Stimulated activated naive CD8-positive, alpha-beta T cell treated with anti-CD3 and anti-CD28 coated beads, Interleukin-15, Interleukin-2, amounts not matched to agents 100 ng/mL and 50 ng/mL, for 24 hours (primary cell): ENCODE measurements around the gene ATP5ME.

Experiments
- H3K27ac Mint-ChIP-seq: one replicate; pipeline ENCODE4 v1.8.0; 2021; ENCODE audit warnings: mild to moderate bottlenecking, mixed read lengths
- H3K27me3 Mint-ChIP-seq: one replicate; pipeline ENCODE4 v1.8.0; 2021; ENCODE audit warnings: mixed read lengths
- H3K36me3 Mint-ChIP-seq: one replicate; pipeline ENCODE4 v1.8.0; 2021; ENCODE audit warnings: low read depth, mixed read lengths
- H3K4me1 Mint-ChIP-seq: one replicate; pipeline ENCODE4 v1.8.0; 2021; ENCODE audit warnings: low read depth, mixed read lengths
- H3K4me3 Mint-ChIP-seq: one replicate; pipeline ENCODE4 v1.8.0; 2021; ENCODE audit warnings: mild to moderate bottlenecking, mixed read lengths
- H3K9me3 Mint-ChIP-seq: one replicate; pipeline ENCODE4 v1.8.0; 2021; ENCODE audit warnings: mixed read lengths

Gene ATP5ME

GRCh38 chr4:692771-693554, 18.9 kb upstream of the ATP5ME start:
- H3K4me1 Mint-ChIP-seq, result no peaks in the 10 kb centered on the region

GRCh38 chr4:689723-690122, 15.6 kb upstream of the ATP5ME start:
- no peaks in the 10 kb centered on the region for H3K27me3 Mint-ChIP-seq
- H3K4me1 Mint-ChIP-seq, result no peaks in the 10 kb centered on the region
- H3K36me3 Mint-ChIP-seq, result no peaks in the 10 kb centered on the region
- H3K27ac Mint-ChIP-seq, result no peak overlapping the region
- H3K9me3 Mint-ChIP-seq, result no peaks in the 10 kb centered on the region
- H3K4me3 Mint-ChIP-seq, result no peak overlapping the region

More at GRCh38 chr4:692771-693554, 18.9 kb upstream of the ATP5ME start:
- peaks cover 3% of the 10 kb centered on the region for H3K27me3 Mint-ChIP-seq
- no peak overlapping the region for H3K4me3 Mint-ChIP-seq
- H3K9me3 Mint-ChIP-seq, result no peaks in the 10 kb centered on the region
- no peak overlapping the region for H3K27ac Mint-ChIP-seq
- no peaks in the 10 kb centered on the region for H3K36me3 Mint-ChIP-seq

GRCh38 chr4:688854-689681, 15.0 kb upstream of the ATP5ME start, which contains the start of gene SLC49A3:
Gene SLC49A3 (minus strand): TSS chr4:689151. CDS start chr4:689127, 24 bp downstream.
- H3K4me1 Mint-ChIP-seq, result no peaks in the 10 kb centered on the region
- H3K27ac Mint-ChIP-seq, result no peak within 1 kb of the TSS
- H3K4me3 Mint-ChIP-seq, result peak within 1 kb of the TSS; percentile 37
- no peaks in the 10 kb centered on the region for H3K9me3 Mint-ChIP-seq
- no peaks in the 10 kb centered on the region for H3K36me3 Mint-ChIP-seq
- no peaks in the 10 kb centered on the region for H3K27me3 Mint-ChIP-seq

DNA sequence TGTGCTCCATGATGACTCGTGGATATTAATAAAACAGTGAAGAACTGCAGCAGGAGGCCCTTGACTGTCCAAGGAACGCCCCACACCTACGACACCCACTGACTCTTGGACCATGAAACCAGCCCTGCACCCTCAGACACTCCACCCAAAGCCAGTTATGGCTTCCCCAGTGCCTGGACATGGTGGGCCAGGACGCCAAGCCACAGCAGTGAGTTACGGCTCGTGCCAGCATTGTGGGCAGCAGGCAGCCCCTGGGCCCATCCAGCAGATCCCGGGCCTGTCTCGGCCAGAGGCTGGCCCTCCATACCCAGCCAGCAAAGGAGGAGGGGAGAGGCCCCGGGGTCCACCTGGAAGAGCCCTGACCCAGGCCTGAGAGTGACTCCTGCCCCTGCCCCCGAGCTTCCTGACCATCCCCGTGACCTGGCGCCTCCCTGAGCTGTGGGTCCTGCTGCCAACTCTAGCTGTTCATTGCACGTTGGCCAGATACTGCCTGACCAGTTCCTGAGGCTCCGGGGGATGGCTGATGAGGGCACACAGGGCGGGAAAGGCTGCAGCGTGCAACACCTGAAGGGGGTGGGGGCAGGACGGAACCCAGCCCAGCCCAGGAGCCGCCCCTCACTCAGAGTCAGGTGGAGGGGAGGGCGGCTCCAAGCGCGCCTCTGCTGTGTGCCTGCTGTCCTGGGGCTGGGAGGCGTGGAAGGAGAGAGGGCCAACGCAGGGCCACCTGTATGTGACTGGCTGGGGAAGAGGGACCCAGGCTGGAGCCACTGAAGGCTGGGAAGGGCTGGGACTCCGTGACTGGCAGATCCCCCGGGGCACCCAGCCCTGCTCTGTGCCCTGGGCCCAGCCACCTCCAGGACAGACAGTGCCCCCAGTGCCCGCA, 14.1 kb upstream of the ATP5ME start:
- Mint-ChIP-seq H3K27me3 (no peaks in the 10 kb centered on the region), H3K36me3 (no peaks in the 10 kb centered on the region), H3K4me1 (no peaks in the 10 kb centered on the region), H3K27ac (no peak overlapping the region), H3K9me3 (no peaks in the 10 kb centered on the region), H3K4me3 (peak overlapping the region; percentile 37)

GRCh38 chr4:687048-687970, 13.2 kb upstream of the ATP5ME start:
- no peaks in the 10 kb centered on the region for H3K9me3 Mint-ChIP-seq
- H3K27ac Mint-ChIP-seq, result no peak overlapping the region
- H3K4me3 Mint-ChIP-seq, result no peak overlapping the region
- no peaks in the 10 kb centered on the region for H3K27me3 Mint-ChIP-seq
- no peaks in the 10 kb centered on the region for H3K36me3 Mint-ChIP-seq
- peaks cover 4% of the 10 kb centered on the region for H3K4me1 Mint-ChIP-seq

DNA sequence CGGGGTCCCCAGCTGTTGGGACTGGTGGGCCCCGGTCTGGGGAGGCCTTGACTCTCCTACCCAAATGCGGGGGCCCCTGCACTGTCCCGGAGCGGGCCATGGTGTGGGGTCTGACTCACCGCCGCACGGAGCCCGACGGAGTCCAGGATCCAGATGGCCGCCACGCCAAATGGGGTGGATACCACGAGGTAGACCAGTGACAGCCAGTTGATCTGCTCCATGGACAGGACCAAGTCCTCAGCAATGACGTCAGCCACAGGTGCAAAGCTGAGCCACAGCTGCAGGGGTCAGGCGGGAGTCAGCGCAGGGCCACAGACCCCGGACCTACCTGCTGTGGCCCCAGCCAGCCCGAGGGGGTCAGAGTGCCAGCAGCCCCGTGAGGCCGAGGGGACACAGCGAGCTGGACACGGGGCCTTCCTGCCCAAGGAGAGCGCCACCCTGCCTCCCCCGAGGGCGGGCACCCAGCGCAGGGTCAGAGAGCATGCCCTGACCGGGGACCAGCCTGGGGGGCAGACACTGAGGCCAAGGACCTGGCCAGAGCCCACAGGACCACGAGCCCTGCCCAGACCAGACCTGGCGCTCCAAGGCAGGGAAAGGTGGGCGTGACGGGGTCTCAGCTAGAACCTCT, 12.5 kb upstream of the ATP5ME start:
- H3K27ac Mint-ChIP-seq, result no peak overlapping the region
- no peaks in the 10 kb centered on the region for H3K36me3 Mint-ChIP-seq
- no peak overlapping the region for H3K4me3 Mint-ChIP-seq
- peaks cover 4% of the 10 kb centered on the region for H3K4me1 Mint-ChIP-seq
- no peaks in the 10 kb centered on the region for H3K27me3 Mint-ChIP-seq
- no peaks in the 10 kb centered on the region for H3K9me3 Mint-ChIP-seq

DNA sequence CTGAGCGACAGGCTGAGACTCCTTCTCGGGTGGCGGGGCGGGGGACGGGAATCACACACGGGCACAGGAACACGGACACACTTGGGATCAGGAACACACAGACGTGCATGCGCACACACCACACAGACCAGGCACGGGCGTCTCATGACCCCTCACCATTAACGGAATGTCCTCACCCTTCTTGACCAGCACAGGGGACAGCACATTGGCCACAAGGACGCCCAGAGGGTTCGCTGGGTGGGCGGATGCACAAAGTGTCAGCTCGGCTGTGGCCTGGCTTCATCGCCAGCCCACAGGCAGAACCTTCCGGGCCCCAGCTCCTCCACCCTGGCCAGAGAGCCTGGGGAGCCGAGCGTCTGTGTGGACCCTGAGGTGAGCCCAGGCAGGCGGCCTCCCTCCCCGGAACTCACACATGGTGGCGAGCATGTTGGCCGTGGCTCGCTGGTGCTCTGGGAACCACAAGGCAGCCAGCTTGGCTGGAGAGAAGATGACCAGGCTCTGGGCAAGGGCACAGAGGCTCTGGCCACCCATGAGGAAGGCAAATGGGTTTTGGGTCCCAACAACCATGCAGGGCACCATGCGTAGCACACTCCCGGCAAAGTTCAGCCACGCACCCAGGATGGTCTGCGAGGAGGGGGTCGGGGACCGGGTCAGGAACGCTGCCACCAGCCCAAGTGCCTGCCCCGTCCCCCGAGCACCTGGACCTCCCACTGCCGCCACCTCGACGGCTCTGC, 11.8 kb upstream of the ATP5ME start:
- peaks cover 4% of the 10 kb centered on the region for H3K4me1 Mint-ChIP-seq
- no peaks in the 10 kb centered on the region for H3K9me3 Mint-ChIP-seq
- H3K36me3 Mint-ChIP-seq, result no peaks in the 10 kb centered on the region
- H3K27ac Mint-ChIP-seq, result no peak overlapping the region
- no peak overlapping the region for H3K4me3 Mint-ChIP-seq
- no peaks in the 10 kb centered on the region for H3K27me3 Mint-ChIP-seq

- no peaks in the 10 kb centered on the region for H3K9me3 Mint-ChIP-seq
- no peak overlapping the region for H3K4me3 Mint-ChIP-seq
- no peaks in the 10 kb centered on the region for H3K27me3 Mint-ChIP-seq
- H3K27ac Mint-ChIP-seq, result no peak overlapping the region
- H3K4me1 Mint-ChIP-seq, result peaks cover 12% of the 10 kb centered on the region
- no peaks in the 10 kb centered on the region for H3K36me3 Mint-ChIP-seq
Observed at GRCh38 chr4:684623-685327, 10.7 kb upstream of the ATP5ME start.

- Mint-ChIP-seq H3K4me1 (peaks cover 12% of the 10 kb centered on the region), H3K27ac (no peak overlapping the region), H3K9me3 (no peaks in the 10 kb centered on the region), H3K4me3 (no peak overlapping the region), H3K27me3 (no peaks in the 10 kb centered on the region), H3K36me3 (no peaks in the 10 kb centered on the region)
Observed at GRCh38 chr4:683982-684622, 10.0 kb upstream of the ATP5ME start.

DNA sequence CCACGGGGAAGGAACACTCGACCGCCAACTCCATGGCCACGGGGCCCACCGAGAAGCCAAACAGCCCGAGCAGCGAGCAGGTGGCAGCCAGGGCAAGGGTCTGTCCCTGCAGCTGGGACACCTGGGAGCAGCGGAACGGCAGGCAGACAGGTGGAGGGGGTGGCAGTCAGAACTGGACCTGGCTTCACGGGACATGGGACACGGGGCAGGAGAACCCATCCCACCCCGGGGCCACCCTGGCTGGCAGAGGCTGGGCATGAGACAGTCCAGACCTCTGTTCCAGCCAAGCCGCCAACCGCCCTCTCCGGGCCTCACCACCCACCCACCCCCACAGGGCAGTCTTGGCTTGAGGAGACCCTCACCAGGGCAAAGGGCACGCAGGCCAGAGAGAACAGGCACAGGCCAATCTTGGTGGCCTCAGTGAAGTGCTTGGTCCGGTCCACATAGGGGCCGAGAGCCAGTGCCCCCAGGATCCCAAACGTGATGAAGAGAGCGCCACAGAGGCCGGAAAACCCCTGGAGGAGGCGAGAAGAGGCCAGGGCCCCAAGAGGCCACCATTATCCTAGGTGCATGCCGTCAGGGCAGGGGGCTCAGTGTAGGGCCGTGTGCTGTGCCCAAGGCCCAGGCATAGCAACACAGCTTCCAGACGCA, 9.3 kb upstream of the ATP5ME start:
- Mint-ChIP-seq H3K9me3 (no peaks in the 10 kb centered on the region), H3K27me3 (no peaks in the 10 kb centered on the region), H3K27ac (no peak overlapping the region), H3K36me3 (no peaks in the 10 kb centered on the region), H3K4me3 (no peak overlapping the region), H3K4me1 (peaks cover 12% of the 10 kb centered on the region)

- Mint-ChIP-seq H3K27ac (no peak overlapping the region), H3K4me1 (peaks cover 12% of the 10 kb centered on the region), H3K36me3 (no peaks in the 10 kb centered on the region), H3K4me3 (no peak overlapping the region), H3K9me3 (no peaks in the 10 kb centered on the region), H3K27me3 (no peaks in the 10 kb centered on the region)
Observed at GRCh38 chr4:682490-683172, 8.6 kb upstream of the ATP5ME start.
